ENCODE data around the gene OSM.

- TF ChIP-seq POLR2A (IDR thresholded peaks at IDR 0.05), result no peak
- no peak for TF ChIP-seq CTCF (IDR thresholded peaks at IDR 0.05)
These were observed 28.2 kb upstream of the OSM start for GRCh38 chr22:30294830-30295229.
